Epithelial cell of proximal tubule (primary cell): ENCODE data around the gene PGRMC2. TPM values are rescaled to one million over a fixed set of nuclear protein-coding genes. Genes with fewer than 3 reads are reported as not detected.
A peak's percentile ranks its signal among the peaks of the same experiment; 100 is the strongest.

Source experiments
- DNase-seq: peaks from one replicate; pipeline ENCODE4 v3.0.0-alpha.2; 2011; ENCODE audit warnings: low read depth
- H3K4me3 ChIP-seq: 2 replicates; pipeline ENCODE4 v1.5.1; 2011; ENCODE audit warnings: low read depth, mild to moderate bottlenecking, low read length
- total RNA-seq: library from RNA; depleted of rRNA; stranded (reverse); fragments of >200 nt; gene quantifications from 2 replicates; pipeline ENCODE4 v1.2.3, GENCODE V29; 2015
- TF ChIP-seq, protein P1 (sequence below): conservative IDR thresholded peaks from 2 replicates; pipeline ENCODE4 v1.5.1; 2012; ENCODE audit warnings: low read depth, mild to moderate bottlenecking, low read length

The PGRMC2 gene
- total RNA-seq, 1 donor from 2014 or later, result 7.7 TPM

DNA sequence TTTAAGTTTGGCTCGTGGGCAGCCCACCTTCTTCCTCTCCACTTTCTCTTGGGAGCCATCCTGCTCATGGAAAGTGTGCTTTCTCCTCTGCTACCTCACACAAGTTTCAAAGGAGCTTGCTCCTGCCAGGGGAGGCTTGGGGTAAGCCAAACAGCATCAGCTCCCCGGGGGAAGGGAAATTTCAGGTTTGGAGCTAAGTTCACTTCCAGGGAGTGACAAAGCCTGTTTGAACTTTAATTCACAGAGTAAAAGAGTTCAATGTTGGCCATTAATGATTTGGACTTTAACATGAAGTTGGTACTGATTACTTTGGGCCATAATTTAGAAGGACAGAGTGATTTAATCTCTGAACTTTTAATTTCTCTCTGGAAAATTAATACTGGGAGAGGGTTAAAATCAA, 4.7 kb upstream of the PGRMC2 start:
- H3K4me3 ChIP-seq, result no peak overlapping the region
- no peak for DNase-seq
- TF ChIP-seq, protein P1, sequence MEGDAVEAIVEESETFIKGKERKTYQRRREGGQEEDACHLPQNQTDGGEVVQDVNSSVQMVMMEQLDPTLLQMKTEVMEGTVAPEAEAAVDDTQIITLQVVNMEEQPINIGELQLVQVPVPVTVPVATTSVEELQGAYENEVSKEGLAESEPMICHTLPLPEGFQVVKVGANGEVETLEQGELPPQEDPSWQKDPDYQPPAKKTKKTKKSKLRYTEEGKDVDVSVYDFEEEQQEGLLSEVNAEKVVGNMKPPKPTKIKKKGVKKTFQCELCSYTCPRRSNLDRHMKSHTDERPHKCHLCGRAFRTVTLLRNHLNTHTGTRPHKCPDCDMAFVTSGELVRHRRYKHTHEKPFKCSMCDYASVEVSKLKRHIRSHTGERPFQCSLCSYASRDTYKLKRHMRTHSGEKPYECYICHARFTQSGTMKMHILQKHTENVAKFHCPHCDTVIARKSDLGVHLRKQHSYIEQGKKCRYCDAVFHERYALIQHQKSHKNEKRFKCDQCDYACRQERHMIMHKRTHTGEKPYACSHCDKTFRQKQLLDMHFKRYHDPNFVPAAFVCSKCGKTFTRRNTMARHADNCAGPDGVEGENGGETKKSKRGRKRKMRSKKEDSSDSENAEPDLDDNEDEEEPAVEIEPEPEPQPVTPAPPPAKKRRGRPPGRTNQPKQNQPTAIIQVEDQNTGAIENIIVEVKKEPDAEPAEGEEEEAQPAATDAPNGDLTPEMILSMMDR, result no peak

DNA sequence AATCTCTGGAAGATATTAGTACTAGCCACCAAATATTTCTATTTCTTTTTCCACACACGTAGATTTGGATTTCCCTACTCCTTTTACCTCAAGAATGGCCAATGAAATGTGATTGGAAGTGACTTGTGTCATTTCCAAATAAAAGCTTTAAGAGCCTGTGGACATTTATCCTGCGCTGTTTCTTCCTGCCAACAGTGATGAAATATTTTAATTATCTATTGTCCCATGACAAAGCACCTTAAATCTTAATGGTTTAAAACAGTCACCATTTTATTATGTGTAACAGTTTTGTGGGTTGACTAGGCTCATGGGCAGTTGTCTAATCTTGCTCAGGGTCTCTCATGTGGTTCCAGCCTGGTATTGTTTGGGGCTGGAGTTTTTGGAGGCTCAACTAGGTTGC, 3.5 kb upstream of the PGRMC2 start:
- no peak for DNase-seq
- no peak overlapping the region for H3K4me3 ChIP-seq
- TF ChIP-seq, protein P1, result no peak

DNA sequence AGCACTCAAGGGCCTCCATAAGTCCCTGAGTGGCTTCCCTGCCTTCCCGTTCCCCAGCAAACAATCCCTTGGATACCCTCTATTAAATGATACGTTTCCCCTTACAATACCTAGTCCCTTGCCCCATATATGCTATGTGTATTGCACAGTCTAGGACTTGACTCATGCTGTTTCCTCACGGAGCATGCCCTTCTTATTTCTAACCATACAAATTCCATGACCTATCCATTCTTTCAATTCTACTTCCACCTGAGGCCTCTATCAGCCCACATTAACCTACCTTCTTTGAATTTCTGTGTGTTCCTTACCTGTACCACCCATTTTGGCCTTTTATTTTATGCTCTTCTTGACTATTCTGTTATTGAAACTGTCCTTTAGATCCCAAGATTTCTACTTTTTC, 2.9 kb upstream of the PGRMC2 start:
- TF ChIP-seq, protein P1, result no peak
- H3K4me3 ChIP-seq, result no peak overlapping the region

DNA sequence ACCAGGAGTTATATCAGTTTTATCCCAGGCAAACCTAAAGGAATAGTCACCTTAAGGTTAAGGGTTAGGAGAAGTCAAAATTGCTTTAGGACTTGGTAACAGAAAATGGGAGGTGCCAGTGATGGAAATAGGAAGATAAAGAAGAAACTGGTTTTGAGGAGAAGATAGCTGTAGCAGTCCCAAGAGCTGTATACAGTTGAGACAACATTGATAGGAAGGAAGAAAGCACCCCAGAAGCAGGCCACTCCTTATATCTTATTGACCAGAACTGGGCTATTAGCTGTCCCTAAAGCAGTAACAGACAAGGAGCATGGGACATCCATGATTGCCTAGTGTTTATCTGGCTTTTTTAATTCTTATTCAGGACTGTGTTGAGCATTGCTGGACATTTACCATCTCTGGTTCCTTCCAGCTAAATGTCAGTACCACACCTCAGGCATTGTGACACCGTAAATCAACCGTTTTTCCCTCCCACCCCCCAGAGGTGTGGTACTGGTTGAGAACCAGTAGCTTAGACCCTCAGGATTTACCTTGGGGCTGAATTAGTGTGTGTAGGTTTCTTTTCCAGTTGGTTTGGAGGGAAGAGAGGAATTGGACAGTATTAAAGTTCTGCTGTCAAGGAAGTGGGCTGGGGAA, 2.0 kb upstream of the PGRMC2 start:
- TF ChIP-seq, protein P1, result no peak
- no peak for DNase-seq
- H3K4me3 ChIP-seq, result no peak overlapping the region

More for the DNA sequence above, 2.9 kb upstream of the PGRMC2 start:
- DNase-seq, result no peak

DNA sequence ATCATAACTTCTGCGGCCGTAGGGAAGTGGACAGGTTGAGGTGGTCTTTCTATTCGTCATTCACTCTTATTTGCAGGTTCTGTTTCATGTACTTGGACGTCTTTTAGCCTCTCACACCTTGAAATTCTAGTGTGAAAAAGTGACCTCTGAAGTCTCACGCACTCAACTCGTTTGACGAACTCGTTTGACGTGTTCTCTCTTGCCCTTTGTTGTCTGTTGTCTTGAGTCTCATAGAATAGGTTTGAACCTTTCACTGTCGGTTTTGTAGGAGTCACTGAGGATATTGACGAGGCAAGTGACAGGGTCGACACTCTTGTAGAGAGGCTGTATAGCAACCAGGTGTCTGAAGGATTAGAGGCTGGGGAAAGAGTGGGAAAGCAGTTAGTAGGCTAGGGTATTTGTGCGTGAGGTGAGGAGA, 1.1 kb upstream of the PGRMC2 start:
- DNase-seq, result no peak
- TF ChIP-seq, protein P1, result no peak
- H3K4me3 ChIP-seq, result peak overlapping the region; percentile 83

DNA sequence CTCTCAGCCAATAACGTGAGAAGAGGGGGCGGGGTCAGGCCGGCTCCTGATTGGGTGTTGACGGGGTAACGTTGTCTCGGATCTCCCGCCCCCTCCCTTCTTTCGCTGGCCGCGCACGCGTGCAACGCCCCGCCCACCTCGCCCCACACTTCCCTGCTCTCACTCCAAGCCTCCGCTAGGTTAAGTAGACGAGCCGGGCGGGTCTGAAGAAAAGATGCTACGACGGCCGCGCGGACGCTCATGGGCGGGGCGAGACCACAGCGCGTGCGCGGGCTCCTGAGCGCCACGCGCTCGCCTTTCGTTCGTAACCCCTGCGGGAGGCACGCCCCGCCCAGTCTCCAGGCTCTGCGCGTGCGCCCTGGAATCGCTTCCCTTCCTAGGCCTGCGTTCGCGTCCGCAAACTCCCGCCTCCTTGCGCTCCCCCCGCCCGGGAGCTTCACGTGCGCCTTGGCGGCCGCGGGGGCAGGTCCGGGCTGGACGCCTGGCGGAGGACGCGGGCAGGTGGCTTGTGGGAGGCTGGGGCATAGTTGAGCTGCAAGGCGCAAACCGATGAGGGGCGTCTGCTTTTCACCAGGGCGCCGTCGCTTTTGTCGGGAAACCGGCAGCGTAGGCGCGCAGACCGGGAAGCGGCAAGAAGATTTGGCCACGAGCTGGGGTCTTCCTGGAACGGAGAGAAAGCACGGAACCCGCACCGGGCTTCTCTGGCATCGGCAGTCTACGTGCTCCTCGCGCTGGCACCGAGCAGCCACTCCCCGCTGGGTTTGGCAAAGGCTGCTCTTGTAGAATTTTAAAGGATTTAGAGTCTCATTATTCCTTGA, 467 bp upstream of the PGRMC2 start:
- H3K4me3 ChIP-seq, result peak overlapping the region; percentile 83
- TF ChIP-seq, protein P1, result peak; percentile 17
- DNase-seq, result peak; percentile 76
